Measurements from ENCODE around the gene REV3L.

REV3L gene

DNA sequence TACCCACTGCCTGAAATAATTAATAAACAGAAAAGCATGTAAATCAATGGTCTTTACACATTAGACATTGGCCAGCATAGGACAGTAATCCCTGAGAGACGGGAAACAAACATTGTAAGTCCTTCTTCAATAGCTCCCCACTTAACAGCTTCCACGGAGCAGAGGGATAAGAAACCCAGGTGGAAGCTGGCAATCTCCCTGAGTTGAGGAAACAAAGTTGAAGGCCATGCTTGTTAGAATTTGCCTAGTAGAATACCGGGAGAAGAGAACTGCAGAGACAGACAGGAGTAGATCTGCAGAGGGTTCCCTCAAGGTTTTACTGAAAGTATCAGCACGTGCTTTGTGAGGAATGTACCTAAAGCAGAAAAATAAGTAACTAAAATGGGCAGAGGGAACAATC is 33.9 kb downstream of the REV3L start:
- Histone ChIP-seq H3K4me1 (ENCODE audit: control insufficient read depth, low read depth, low read length) (no peaks in the 10 kb centered on the region), H3K4ac (ENCODE audit: low read depth, low read length) (no peak overlapping the region), H3K9ac (ENCODE audit: low read length) (no peak overlapping the region), H3K23ac (ENCODE audit: low read length) (no peak overlapping the region), H3K79me1 (ENCODE audit: low read length) (no peaks in the 10 kb centered on the region), H3K4me2 (ENCODE audit: low read length) (no peak overlapping the region), H3K4me3 (ENCODE audit: low read length) (no peak overlapping the region), H3K27ac (ENCODE audit: low read depth, low read length) (no peak overlapping the region), H2BK5ac (ENCODE audit: low read length) (no peak overlapping the region), H3K79me2 (ENCODE audit: control insufficient read depth, insufficient read depth, low read length) (no peaks in the 10 kb centered on the region), H3K18ac (ENCODE audit: low read length) (no peak overlapping the region), H2AK5ac (ENCODE audit: low read length) (no peak overlapping the region), H2BK15ac (replicated peaks; ENCODE audit: low read depth) (no peak overlapping the region), H3K36me3 (ENCODE audit: control insufficient read depth, insufficient read depth, low read length) (no peaks in the 10 kb centered on the region), H4K8ac (ENCODE audit: low read depth, low read length) (no peak overlapping the region), H2BK120ac (ENCODE audit: low read depth, low read length) (no peak overlapping the region), H4K5ac (ENCODE audit: low read length) (no peak overlapping the region), H3K27me3 (ENCODE audit: insufficient read depth, low read length, poor library complexity) (no peaks in the 10 kb centered on the region), H3K56ac (ENCODE audit: low read length) (no peak overlapping the region)
- WGBS (ENCODE audit: extremely low coverage, insufficient coverage, low lambda C conversion rate): no CpG with 5 or more reads among the region's 4 CpGs
- no peak for DNase-seq

DNA sequence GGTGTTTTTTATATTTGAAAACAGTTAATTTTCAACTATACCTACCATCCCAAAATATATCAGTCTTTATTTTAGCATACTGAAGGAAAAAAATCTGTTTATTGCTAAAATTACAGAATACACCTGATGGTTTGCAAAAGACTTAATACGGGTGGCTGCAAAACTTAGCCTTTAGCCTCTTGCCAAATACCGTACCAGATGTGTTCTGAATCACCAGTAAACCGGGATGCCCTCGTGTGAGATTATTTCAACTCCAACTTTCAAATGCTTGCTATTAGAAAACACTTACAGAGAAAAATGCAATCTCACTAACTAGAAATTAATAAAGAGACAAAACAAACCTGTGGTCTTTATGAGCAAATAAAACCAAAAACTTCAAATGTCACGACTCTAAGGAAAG is 36.0 kb downstream of the REV3L start:
- Histone ChIP-seq H3K18ac (ENCODE audit: low read length) (no peak overlapping the region), H3K36me3 (ENCODE audit: control insufficient read depth, insufficient read depth, low read length) (no peaks in the 10 kb centered on the region), H3K4ac (ENCODE audit: low read depth, low read length) (no peak overlapping the region), H3K27me3 (ENCODE audit: insufficient read depth, low read length, poor library complexity) (no peaks in the 10 kb centered on the region), H4K8ac (ENCODE audit: low read depth, low read length) (no peak overlapping the region), H3K9ac (ENCODE audit: low read length) (no peak overlapping the region), H3K79me2 (ENCODE audit: control insufficient read depth, insufficient read depth, low read length) (no peaks in the 10 kb centered on the region), H3K4me3 (ENCODE audit: low read length) (no peak overlapping the region), H3K23ac (ENCODE audit: low read length) (no peak overlapping the region), H3K4me2 (ENCODE audit: low read length) (no peak overlapping the region), H4K5ac (ENCODE audit: low read length) (no peak overlapping the region), H3K56ac (ENCODE audit: low read length) (no peak overlapping the region), H2AK5ac (ENCODE audit: low read length) (no peak overlapping the region), H2BK5ac (ENCODE audit: low read length) (no peak overlapping the region), H3K79me1 (ENCODE audit: low read length) (no peaks in the 10 kb centered on the region), H3K27ac (ENCODE audit: low read depth, low read length) (no peak overlapping the region), H3K4me1 (ENCODE audit: control insufficient read depth, low read depth, low read length) (no peaks in the 10 kb centered on the region), H2BK15ac (replicated peaks; ENCODE audit: low read depth) (no peak overlapping the region), H2BK120ac (ENCODE audit: low read depth, low read length) (no peak overlapping the region)
- no CpG with 5 or more reads among the region's 5 CpGs for WGBS (ENCODE audit: extremely low coverage, insufficient coverage, low lambda C conversion rate)
- DNase-seq: no peak

DNA sequence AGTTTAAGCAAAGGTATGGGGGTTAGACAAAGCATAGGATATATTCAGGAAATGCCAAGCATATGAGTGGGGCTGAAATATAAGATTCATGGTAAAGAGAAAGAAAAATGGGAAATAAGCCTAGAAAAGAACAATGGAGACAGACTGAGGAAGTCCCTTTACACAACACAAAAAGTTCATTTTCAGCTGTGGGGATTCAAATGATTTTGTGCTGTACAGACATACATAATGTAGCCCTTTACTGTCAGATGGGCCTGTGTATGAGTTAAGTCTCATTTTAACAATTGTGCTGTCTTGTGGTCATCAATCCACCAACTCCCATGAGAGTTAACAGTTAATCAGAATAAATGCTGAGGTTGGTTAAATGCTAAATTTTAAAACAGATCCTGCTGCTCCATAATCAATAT is 37.2 kb downstream of the REV3L start:
- no peak overlapping the region for H2BK15ac ChIP-seq (replicated peaks; ENCODE audit: low read depth)
- H4K8ac ChIP-seq (ENCODE audit: low read depth, low read length): no peak overlapping the region
- no peak overlapping the region for H3K56ac ChIP-seq (ENCODE audit: low read length)
- H3K23ac ChIP-seq (ENCODE audit: low read length): no peak overlapping the region
- no peaks in the 10 kb centered on the region for H3K79me2 ChIP-seq (ENCODE audit: control insufficient read depth, insufficient read depth, low read length)
- no peak overlapping the region for H2BK120ac ChIP-seq (ENCODE audit: low read depth, low read length)
- no peak overlapping the region for H2BK5ac ChIP-seq (ENCODE audit: low read length)
- no peak overlapping the region for H2AK5ac ChIP-seq (ENCODE audit: low read length)
- no peak for DNase-seq
- H3K4me2 ChIP-seq (ENCODE audit: low read length): no peak overlapping the region
- H3K4me1 ChIP-seq (ENCODE audit: control insufficient read depth, low read depth, low read length): no peaks in the 10 kb centered on the region
- H3K79me1 ChIP-seq (ENCODE audit: low read length): no peaks in the 10 kb centered on the region
- H3K4me3 ChIP-seq (ENCODE audit: low read length): no peak overlapping the region
- no peak overlapping the region for H4K5ac ChIP-seq (ENCODE audit: low read length)
- no peak overlapping the region for H3K18ac ChIP-seq (ENCODE audit: low read length)
- no peak overlapping the region for H3K9ac ChIP-seq (ENCODE audit: low read length)
- no peak overlapping the region for H3K27ac ChIP-seq (ENCODE audit: low read depth, low read length)
- no peak overlapping the region for H3K4ac ChIP-seq (ENCODE audit: low read depth, low read length)
- no peaks in the 10 kb centered on the region for H3K36me3 ChIP-seq (ENCODE audit: control insufficient read depth, insufficient read depth, low read length)
- no peaks in the 10 kb centered on the region for H3K27me3 ChIP-seq (ENCODE audit: insufficient read depth, low read length, poor library complexity)

DNA sequence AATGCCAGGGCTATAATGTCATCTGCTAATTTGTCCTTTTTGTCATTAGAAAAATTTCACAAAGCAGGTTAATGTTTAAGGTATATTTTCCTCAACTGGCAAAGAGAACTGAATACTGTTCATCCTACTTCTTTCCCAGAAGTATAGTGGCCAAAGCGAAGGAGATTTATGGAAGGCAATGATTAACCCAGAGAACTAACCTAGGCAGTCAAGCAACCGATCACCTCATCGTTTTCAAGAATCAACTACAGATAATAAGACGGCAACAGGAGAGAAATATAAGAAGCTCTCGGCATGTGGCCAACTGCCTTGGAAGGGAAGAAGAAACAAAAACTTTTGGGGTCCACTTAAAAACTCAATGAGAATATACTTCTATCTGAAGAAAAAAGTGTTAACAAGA is 38.2 kb downstream of the REV3L start:
- Histone ChIP-seq H3K79me1 (ENCODE audit: low read length) (no peaks in the 10 kb centered on the region), H3K79me2 (ENCODE audit: control insufficient read depth, insufficient read depth, low read length) (no peaks in the 10 kb centered on the region), H4K8ac (ENCODE audit: low read depth, low read length) (no peak overlapping the region)

DNA sequence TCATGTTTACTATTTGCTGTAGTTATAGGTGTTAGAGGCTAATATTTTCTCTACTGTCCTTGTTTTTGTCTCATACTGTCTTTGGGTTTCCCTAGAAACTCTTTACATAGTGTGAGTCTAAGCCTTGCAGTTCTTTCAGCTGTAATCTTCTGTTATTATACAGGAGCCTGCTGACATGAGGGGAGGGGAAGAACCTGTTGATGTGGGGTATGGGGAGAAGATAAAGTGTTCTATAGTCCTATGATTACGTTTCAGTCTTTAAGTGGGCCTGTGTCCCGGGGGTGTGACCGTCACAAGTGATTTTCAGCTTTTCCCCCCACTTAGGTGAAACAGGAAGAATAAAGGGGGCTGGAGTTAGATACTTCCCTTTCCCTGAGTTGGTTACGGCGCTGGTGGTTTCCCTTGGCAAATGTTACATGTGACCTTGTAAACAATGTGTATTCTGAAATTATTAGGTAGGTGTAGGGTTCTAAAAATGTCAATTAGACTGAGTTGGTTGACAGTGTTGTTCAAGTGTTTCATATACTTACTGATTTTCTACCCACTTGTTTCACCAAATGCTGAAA is 41.3 kb downstream of the REV3L start:
- no peaks in the 10 kb centered on the region for H3K79me2 ChIP-seq (ENCODE audit: control insufficient read depth, insufficient read depth, low read length)
- H2BK15ac ChIP-seq (replicated peaks; ENCODE audit: low read depth): no peak overlapping the region
- no peak for DNase-seq
- no peak overlapping the region for H2BK120ac ChIP-seq (ENCODE audit: low read depth, low read length)
- H3K56ac ChIP-seq (ENCODE audit: low read length): no peak overlapping the region
- H3K9ac ChIP-seq (ENCODE audit: low read length): no peak overlapping the region
- WGBS (ENCODE audit: extremely low coverage, insufficient coverage, low lambda C conversion rate): no CpG with 5 or more reads among the region's 5 CpGs
- H3K36me3 ChIP-seq (ENCODE audit: control insufficient read depth, insufficient read depth, low read length): no peaks in the 10 kb centered on the region
- no peak overlapping the region for H2AK5ac ChIP-seq (ENCODE audit: low read length)
- H3K4me1 ChIP-seq (ENCODE audit: control insufficient read depth, low read depth, low read length): no peaks in the 10 kb centered on the region
- H3K27ac ChIP-seq (ENCODE audit: low read depth, low read length): no peak overlapping the region
- H3K79me1 ChIP-seq (ENCODE audit: low read length): no peaks in the 10 kb centered on the region
- no peak overlapping the region for H2BK5ac ChIP-seq (ENCODE audit: low read length)
- H3K4ac ChIP-seq (ENCODE audit: low read depth, low read length): no peak overlapping the region
- H4K8ac ChIP-seq (ENCODE audit: low read depth, low read length): no peak overlapping the region
- H4K5ac ChIP-seq (ENCODE audit: low read length): no peak overlapping the region
- H3K4me2 ChIP-seq (ENCODE audit: low read length): no peak overlapping the region
- H3K4me3 ChIP-seq (ENCODE audit: low read length): no peak overlapping the region
- H3K18ac ChIP-seq (ENCODE audit: low read length): no peak overlapping the region
- no peaks in the 10 kb centered on the region for H3K27me3 ChIP-seq (ENCODE audit: insufficient read depth, low read length, poor library complexity)
- H3K23ac ChIP-seq (ENCODE audit: low read length): no peak overlapping the region

More for the DNA sequence above, 38.2 kb downstream of the REV3L start:
- DNase-seq: no peak
- Histone ChIP-seq H2BK120ac (ENCODE audit: low read depth, low read length) (no peak overlapping the region), H3K4me2 (ENCODE audit: low read length) (no peak overlapping the region), H3K27me3 (ENCODE audit: insufficient read depth, low read length, poor library complexity) (no peaks in the 10 kb centered on the region), H3K56ac (ENCODE audit: low read length) (no peak overlapping the region), H3K4ac (ENCODE audit: low read depth, low read length) (no peak overlapping the region), H3K4me1 (ENCODE audit: control insufficient read depth, low read depth, low read length) (no peaks in the 10 kb centered on the region), H3K23ac (ENCODE audit: low read length) (no peak overlapping the region), H3K4me3 (ENCODE audit: low read length) (no peak overlapping the region), H2AK5ac (ENCODE audit: low read length) (no peak overlapping the region), H3K18ac (ENCODE audit: low read length) (no peak overlapping the region), H2BK5ac (ENCODE audit: low read length) (no peak overlapping the region), H4K5ac (ENCODE audit: low read length) (no peak overlapping the region), H3K9ac (ENCODE audit: low read length) (no peak overlapping the region), H3K27ac (ENCODE audit: low read depth, low read length) (no peak overlapping the region), H3K36me3 (ENCODE audit: control insufficient read depth, insufficient read depth, low read length) (no peaks in the 10 kb centered on the region), H2BK15ac (replicated peaks; ENCODE audit: low read depth) (no peak overlapping the region)
- whole genome bisulfite sequencing (ENCODE audit: extremely low coverage, insufficient coverage, low lambda C conversion rate): no CpG with 5 or more reads among the region's 5 CpGs

DNA sequence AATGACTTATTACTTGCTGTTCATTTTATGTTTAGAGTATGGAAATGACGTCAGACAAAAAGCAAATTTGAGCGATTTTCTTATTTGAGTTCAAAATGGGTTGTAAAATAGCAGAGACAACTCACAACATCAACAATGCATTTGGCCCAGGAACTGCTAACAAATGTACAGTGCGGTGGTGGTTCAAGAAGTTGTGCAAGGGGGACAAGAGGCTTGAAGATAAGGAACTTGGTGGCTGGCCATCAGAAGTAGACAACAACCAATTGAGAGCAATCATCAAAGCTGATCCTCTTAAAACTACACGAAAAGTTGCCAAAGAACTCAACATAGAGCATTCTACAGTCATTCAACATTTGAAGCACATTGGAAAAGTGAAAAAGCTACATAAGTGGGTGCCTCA is 43.8 kb downstream of the REV3L start:
- H2BK15ac ChIP-seq (replicated peaks; ENCODE audit: low read depth): no peak overlapping the region
- H3K27ac ChIP-seq (ENCODE audit: low read depth, low read length): no peak overlapping the region
- no peak overlapping the region for H3K23ac ChIP-seq (ENCODE audit: low read length)
- no peak for DNase-seq
- no peak overlapping the region for H4K8ac ChIP-seq (ENCODE audit: low read depth, low read length)
- H3K4me3 ChIP-seq (ENCODE audit: low read length): no peak overlapping the region
- H3K27me3 ChIP-seq (ENCODE audit: insufficient read depth, low read length, poor library complexity): no peaks in the 10 kb centered on the region
- no peak overlapping the region for H4K5ac ChIP-seq (ENCODE audit: low read length)
- no CpG with 5 or more reads among the region's 4 CpGs for WGBS (ENCODE audit: extremely low coverage, insufficient coverage, low lambda C conversion rate)
- no peak overlapping the region for H3K4me2 ChIP-seq (ENCODE audit: low read length)
- no peaks in the 10 kb centered on the region for H3K79me1 ChIP-seq (ENCODE audit: low read length)
- H3K4ac ChIP-seq (ENCODE audit: low read depth, low read length): no peak overlapping the region
- H3K18ac ChIP-seq (ENCODE audit: low read length): no peak overlapping the region
- no peak overlapping the region for H3K56ac ChIP-seq (ENCODE audit: low read length)
- no peak overlapping the region for H2BK5ac ChIP-seq (ENCODE audit: low read length)
- H3K4me1 ChIP-seq (ENCODE audit: control insufficient read depth, low read depth, low read length): no peaks in the 10 kb centered on the region
- H3K79me2 ChIP-seq (ENCODE audit: control insufficient read depth, insufficient read depth, low read length): no peaks in the 10 kb centered on the region
- no peaks in the 10 kb centered on the region for H3K36me3 ChIP-seq (ENCODE audit: control insufficient read depth, insufficient read depth, low read length)
- no peak overlapping the region for H2BK120ac ChIP-seq (ENCODE audit: low read depth, low read length)
- no peak overlapping the region for H3K9ac ChIP-seq (ENCODE audit: low read length)
- H2AK5ac ChIP-seq (ENCODE audit: low read length): no peak overlapping the region

All from mesendoderm (in vitro differentiated cells).